Endodermal cell (in vitro differentiated cells): ENCODE results near the gene SSH2. TPM values are rescaled to one million over a fixed set of nuclear protein-coding genes. Genes with fewer than 3 reads are reported as not detected.

Experiments
- DNase-seq: peaks from one replicate; pipeline ENCODE4 v3.0.0-alpha.2; 2017
- H3K27ac ChIP-seq: 2 replicates; pipeline ENCODE4 v1.5.1; 2013; ENCODE audit warnings: mild to moderate bottlenecking, low read depth, low read length, moderate library complexity
- H3K27me3 ChIP-seq: 2 replicates; pipeline ENCODE4 v1.6.1; 2013; ENCODE audit warnings: mild to moderate bottlenecking, low read length, moderate library complexity; ENCODE audit not compliant: insufficient read depth, control insufficient read depth, poor library complexity, severe bottlenecking
- H3K36me3 ChIP-seq: 2 replicates; pipeline ENCODE4 v1.7.0; 2013; ENCODE audit warnings: mild to moderate bottlenecking, low read length, moderate library complexity; ENCODE audit not compliant: control insufficient read depth, insufficient read depth
- H3K4me1 ChIP-seq: one replicate; pipeline ENCODE4 v1.7.0; 2013; ENCODE audit warnings: low read length; ENCODE audit not compliant: control insufficient read depth, insufficient read depth
- H3K4me3 ChIP-seq: 2 replicates; pipeline ENCODE4 v1.5.1; 2013; ENCODE audit warnings: mild to moderate bottlenecking, low read length, moderate library complexity
- H3K9ac ChIP-seq: 2 replicates; pipeline ENCODE4 v1.6.1; 2013; ENCODE audit warnings: mild to moderate bottlenecking, low read length, moderate library complexity; ENCODE audit not compliant: poor library complexity, severe bottlenecking; ENCODE audit errors: extremely low read depth
- H3K9me3 ChIP-seq: 2 replicates; pipeline ENCODE4 v1.6.1; 2013; ENCODE audit warnings: mild to moderate bottlenecking, low read length, moderate library complexity; ENCODE audit not compliant: control insufficient read depth
- H3K27ac Mint-ChIP-seq: 2 replicates; pipeline ENCODE4 v1.8.0; 2020; ENCODE audit warnings: mixed read lengths
- H3K27me3 Mint-ChIP-seq: 2 replicates; pipeline ENCODE4 v1.8.0; 2021; ENCODE audit warnings: mild to moderate bottlenecking, mixed read lengths; ENCODE audit not compliant: insufficient read depth
- H3K36me3 Mint-ChIP-seq: 2 replicates; pipeline ENCODE4 v1.8.0; 2020; ENCODE audit warnings: low read depth, mixed read lengths
- H3K4me1 Mint-ChIP-seq: 2 replicates; pipeline ENCODE4 v1.8.0; 2020; ENCODE audit warnings: mixed read lengths
- H3K4me3 Mint-ChIP-seq: 2 replicates; pipeline ENCODE4 v1.8.0; 2020; ENCODE audit warnings: mild to moderate bottlenecking, moderate library complexity, mixed read lengths
- H3K9me3 Mint-ChIP-seq: 2 replicates; pipeline ENCODE4 v1.8.0; 2020; ENCODE audit warnings: mild to moderate bottlenecking, mixed read lengths
- WGBS, 2 experiments: methylation state at CpG; one replicate each; pipeline versions ENCODE4 v1.1.5 to v1.1.7; 2013; ENCODE audit warnings: missing lambda C conversion rate in 2 of 2, mixed read lengths in 1 of 2; ENCODE audit not compliant: insufficient coverage in 1 of 2, insufficient read length in 1 of 2; 5-methylcytosine and 5-hydroxymethylcytosine counted together
- total RNA-seq, 2 donors: library from RNA; stranded (reverse); fragmentation: NEBNext Ultra II Directional in 1 of 2; extraction: Animal tissue kit (Norgen Biotek cat#: 25700) in 1 of 2; gene quantifications; 2 replicates in 1 of 2; 3 replicates in 1 of 2; pipeline ENCODE4 v1.2.1, GENCODE V29; 2021
- TF ChIP-seq, protein P1 (sequence below): fragments of 200-600 bp; sonication (generic); conservative IDR thresholded peaks from 2 replicates; pipeline ENCODE4 v1.5.0; 2021; ENCODE audit warnings: antibody characterized with exemption, mild to moderate bottlenecking

The SSH2 gene
- total RNA-seq, 2 donors from 2014 or later, result 11.3 to 13.5 TPM

DNA sequence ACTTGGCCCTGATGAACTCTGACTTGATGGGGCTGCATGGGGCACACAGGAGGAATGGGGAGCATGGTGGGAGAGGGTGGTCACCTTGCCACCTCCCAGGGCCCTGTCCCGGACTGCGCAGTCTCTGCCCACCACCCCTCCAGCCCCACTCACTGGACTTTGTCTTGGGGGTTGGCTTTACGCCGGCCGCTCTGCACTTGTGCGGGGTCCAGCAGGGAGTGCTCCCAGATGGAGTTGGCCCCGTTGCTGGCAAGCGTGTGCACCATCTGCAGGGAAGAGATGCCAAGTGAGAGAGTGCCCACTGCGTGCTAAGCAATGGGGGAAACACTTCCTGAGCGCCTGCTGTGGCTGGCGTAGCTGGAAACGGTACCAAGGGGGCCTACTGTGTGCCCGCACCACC, 347.3 kb downstream of the SSH2 start:
- peak; percentile 39 for DNase-seq
- no peak overlapping the region for H3K27ac Mint-ChIP-seq
- H3K4me3 Mint-ChIP-seq, result no peak overlapping the region
- no peak overlapping the region for H3K27ac ChIP-seq
- peaks cover 9% of the 10 kb centered on the region for H3K4me1 Mint-ChIP-seq
- H3K9ac ChIP-seq, result no peak overlapping the region
- peaks cover 28% of the 10 kb centered on the region for H3K36me3 Mint-ChIP-seq
- peaks cover 3% of the 10 kb centered on the region for H3K27me3 Mint-ChIP-seq
- no peaks in the 10 kb centered on the region for H3K9me3 ChIP-seq
- H3K36me3 ChIP-seq, result peaks cover 27% of the 10 kb centered on the region
- H3K27me3 ChIP-seq, result no peaks in the 10 kb centered on the region
- TF ChIP-seq, protein P1, sequence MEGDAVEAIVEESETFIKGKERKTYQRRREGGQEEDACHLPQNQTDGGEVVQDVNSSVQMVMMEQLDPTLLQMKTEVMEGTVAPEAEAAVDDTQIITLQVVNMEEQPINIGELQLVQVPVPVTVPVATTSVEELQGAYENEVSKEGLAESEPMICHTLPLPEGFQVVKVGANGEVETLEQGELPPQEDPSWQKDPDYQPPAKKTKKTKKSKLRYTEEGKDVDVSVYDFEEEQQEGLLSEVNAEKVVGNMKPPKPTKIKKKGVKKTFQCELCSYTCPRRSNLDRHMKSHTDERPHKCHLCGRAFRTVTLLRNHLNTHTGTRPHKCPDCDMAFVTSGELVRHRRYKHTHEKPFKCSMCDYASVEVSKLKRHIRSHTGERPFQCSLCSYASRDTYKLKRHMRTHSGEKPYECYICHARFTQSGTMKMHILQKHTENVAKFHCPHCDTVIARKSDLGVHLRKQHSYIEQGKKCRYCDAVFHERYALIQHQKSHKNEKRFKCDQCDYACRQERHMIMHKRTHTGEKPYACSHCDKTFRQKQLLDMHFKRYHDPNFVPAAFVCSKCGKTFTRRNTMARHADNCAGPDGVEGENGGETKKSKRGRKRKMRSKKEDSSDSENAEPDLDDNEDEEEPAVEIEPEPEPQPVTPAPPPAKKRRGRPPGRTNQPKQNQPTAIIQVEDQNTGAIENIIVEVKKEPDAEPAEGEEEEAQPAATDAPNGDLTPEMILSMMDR, result no peak
- no peak overlapping the region for H3K4me3 ChIP-seq
- H3K9me3 Mint-ChIP-seq, result no peaks in the 10 kb centered on the region
- WGBS, 2 experiments, result 94 to 98% methylated on average over 12 to 13 of the region's 13 CpGs
- peaks cover 10% of the 10 kb centered on the region for H3K4me1 ChIP-seq

DNA sequence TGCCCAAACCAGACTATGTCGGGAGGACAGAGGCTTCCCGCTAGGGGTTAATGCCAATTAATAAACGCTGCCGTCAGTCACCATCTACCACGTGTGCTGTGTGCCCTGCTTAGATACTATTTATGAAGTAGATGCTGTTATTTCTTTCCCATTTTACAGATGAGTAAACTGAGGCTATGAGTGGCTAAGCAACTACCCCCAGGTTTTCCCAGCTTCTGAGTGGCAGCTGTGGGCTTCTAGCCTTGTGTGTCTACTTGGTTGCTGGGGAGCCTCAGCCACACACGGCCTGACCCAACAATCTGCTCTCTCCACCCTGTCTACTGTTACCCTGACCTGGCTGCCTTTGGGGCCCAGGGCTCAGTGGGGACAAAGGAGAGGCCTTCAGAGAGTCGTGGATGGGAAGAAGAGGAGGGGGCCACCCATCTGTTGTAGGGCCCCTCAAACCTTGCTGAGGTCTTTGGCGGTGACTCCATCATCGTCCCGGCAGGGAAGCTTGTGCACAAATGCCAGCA, 347.7 kb downstream of the SSH2 start:
- peaks cover under 1% of the 10 kb centered on the region for H3K27me3 Mint-ChIP-seq
- no peak overlapping the region for H3K4me3 Mint-ChIP-seq
- WGBS, 2 experiments, result 91 to 95% methylated on average over 10 of the region's 10 CpGs
- H3K4me3 ChIP-seq, result no peak overlapping the region
- no peak for DNase-seq
- no peaks in the 10 kb centered on the region for H3K27me3 ChIP-seq
- H3K27ac Mint-ChIP-seq, result no peak overlapping the region
- no peak overlapping the region for H3K27ac ChIP-seq
- peaks cover 27% of the 10 kb centered on the region for H3K36me3 ChIP-seq
- H3K9ac ChIP-seq, result no peak overlapping the region
- TF ChIP-seq, protein P1, result no peak
- H3K4me1 Mint-ChIP-seq, result peaks cover 9% of the 10 kb centered on the region
- H3K36me3 Mint-ChIP-seq, result peaks cover 28% of the 10 kb centered on the region
- no peaks in the 10 kb centered on the region for H3K9me3 ChIP-seq
- peaks cover 9% of the 10 kb centered on the region for H3K4me1 ChIP-seq
- no peaks in the 10 kb centered on the region for H3K9me3 Mint-ChIP-seq

DNA sequence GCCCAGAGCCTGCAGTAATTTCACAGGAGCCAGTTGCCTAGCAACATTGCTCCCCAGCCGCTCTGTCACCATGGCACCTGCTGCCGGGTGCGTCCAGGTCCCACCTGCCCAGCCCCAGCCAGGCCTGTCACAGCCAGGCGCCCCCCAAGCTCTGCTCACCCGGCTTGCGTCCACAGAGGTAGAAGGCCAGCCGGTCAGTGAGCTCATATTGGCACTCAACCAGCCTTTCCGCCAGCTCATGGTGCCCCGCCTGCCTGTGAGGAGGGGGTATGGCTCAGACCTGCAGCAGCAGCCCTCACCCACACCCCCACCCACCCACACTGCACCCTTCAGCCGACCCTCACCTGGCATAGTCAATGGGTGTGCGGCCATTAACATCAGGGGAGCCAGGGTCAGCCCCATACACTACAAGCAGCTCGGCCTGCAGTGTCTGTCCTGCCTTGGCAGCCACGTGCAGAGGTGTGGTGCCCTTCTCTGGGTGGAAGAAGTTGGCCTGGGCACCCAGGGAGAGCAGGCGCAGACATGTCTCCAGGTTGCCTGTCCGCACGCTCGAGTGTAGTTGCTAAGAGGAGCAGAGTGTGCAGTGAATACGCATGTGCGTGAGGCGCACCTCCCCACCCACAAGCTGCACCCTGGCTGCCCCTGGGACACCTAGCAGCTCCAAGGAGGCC, 348.3 kb downstream of the SSH2 start:
- H3K9ac ChIP-seq, result no peak overlapping the region
- WGBS, 2 experiments, result 93 to 94% methylated on average over 10 to 20 of the region's 20 CpGs

More for the DNA sequence above, 348.3 kb downstream of the SSH2 start:
- H3K4me3 Mint-ChIP-seq, result no peak overlapping the region
- peaks cover 28% of the 10 kb centered on the region for H3K36me3 Mint-ChIP-seq
- DNase-seq, result peak; percentile 45
- H3K27ac Mint-ChIP-seq, result no peak overlapping the region
- TF ChIP-seq, protein P1, result no peak
- H3K27me3 ChIP-seq, result no peaks in the 10 kb centered on the region
- H3K27ac ChIP-seq, result no peak overlapping the region
- H3K4me3 ChIP-seq, result no peak overlapping the region
- H3K9me3 ChIP-seq, result no peaks in the 10 kb centered on the region
- no peaks in the 10 kb centered on the region for H3K9me3 Mint-ChIP-seq
- H3K4me1 Mint-ChIP-seq, result peaks cover 9% of the 10 kb centered on the region
- no peaks in the 10 kb centered on the region for H3K27me3 Mint-ChIP-seq
- H3K36me3 ChIP-seq, result peaks cover 27% of the 10 kb centered on the region
- H3K4me1 ChIP-seq, result peaks cover 9% of the 10 kb centered on the region
